Esophagus muscularis mucosa (tissue), 3 donors: ENCODE data around the gene ELL2.

Experiments used
- CTCF ChIP-seq, 3 experiments: fragments of 200-600 bp in 2 of 3; fragments of 450-650 bp in 1 of 3; sonication (generic) in 2 of 3; IDR thresholded peaks; one replicate each; pipeline ENCODE4 v1.5.1; 2017 to 2019; ENCODE audit warnings: antibody characterized with exemption in 3 of 3, mild to moderate bottlenecking in 2 of 3, moderate library complexity in 1 of 3
- POLR2A ChIP-seq: fragments of 450-650 bp; IDR thresholded peaks from one replicate; pipeline ENCODE4 v1.6.1; 2017; ENCODE audit warnings: antibody characterized with exemption, moderate library complexity, mild to moderate bottlenecking, low read depth
- POLR2AphosphoS5 ChIP-seq, 2 donors: sonication (generic); formaldehyde crosslinking; IDR thresholded peaks; one replicate each; pipeline ENCODE4 v1.6.1; 2017; ENCODE audit warnings: antibody characterized with exemption in 2 of 2

- TF ChIP-seq CTCF (IDR thresholded peaks at IDR 0.05) (no peak), POLR2A (no peak), POLR2AphosphoS5 (IDR thresholded peaks at IDR 0.05) (no peak)
Observed at GRCh38 chr5:95969651-95970358, 8.2 kb upstream of the ELL2 start.
